GM18861 (cell line): ENCODE measurements around the gene IRX4.

Experiments used
- ATAC-seq: cut with Tn5 transposase; IDR thresholded peaks from one replicate; pipeline ENCODE4 v1.9.1; 2021; ENCODE audit not compliant: unreplicated experiment

The IRX4 gene

DNA sequence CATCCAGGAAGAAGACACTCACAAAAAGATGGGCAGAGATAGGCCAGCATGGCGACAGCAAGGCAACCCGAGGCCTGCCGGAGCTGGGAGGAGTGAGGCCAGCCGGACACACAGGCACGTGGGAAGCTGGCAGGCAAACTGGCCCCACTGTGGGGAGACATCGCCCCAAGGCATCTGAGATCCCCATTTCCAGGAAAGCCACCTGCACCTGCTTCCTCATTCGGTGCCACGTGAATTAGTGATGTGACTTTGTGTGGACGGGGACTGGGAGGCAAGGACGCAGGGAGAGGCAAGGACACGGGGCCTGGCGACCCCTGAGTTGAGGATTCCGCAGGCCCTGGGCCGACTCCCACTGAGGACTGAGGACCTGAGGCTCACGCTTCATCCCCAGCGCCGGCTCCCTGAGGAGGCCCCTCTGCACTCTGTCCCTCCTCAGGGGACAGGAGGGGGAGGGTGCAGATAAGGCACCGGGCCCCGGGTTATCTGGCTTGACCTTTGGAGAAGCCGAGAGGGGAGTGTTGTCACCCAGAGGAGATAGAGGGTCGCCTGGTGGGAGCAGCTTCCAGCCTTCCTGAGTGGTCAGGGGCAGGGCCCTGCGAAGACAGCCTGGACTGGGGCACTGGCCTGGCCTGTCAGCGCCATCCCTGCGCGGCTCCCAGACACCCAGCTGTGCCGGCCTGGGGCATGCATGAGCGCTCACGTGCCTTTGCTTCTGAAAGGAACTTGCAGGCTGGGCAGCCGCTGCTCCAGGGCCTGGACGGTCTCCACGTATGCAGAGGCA lies 41.8 kb downstream of the IRX4 start:
- ATAC-seq, result no peak

DNA sequence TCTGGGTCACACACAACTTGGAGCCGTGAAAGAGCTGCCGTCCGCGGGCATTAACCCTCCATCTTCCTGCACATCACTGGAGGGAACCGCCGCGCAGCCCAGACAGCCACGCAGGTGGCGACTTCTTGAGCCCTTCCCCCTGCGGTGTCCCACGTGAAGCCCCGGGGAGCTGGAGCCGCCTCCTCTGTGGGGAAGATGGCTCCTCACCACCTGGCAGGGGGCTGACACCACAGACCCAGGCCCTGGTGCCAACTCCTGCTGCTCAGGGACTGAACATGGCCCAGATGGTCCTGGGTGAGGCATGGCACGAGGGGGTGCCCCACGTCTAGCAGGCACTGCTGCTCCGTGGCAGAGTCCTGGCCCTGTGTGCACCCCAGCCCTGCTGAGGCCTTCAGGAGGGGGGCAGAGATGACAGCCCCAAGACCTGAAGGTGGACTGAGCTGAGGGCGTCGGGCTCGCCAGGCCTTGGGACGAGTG lies 42.6 kb downstream of the IRX4 start:
- no peak for ATAC-seq

DNA sequence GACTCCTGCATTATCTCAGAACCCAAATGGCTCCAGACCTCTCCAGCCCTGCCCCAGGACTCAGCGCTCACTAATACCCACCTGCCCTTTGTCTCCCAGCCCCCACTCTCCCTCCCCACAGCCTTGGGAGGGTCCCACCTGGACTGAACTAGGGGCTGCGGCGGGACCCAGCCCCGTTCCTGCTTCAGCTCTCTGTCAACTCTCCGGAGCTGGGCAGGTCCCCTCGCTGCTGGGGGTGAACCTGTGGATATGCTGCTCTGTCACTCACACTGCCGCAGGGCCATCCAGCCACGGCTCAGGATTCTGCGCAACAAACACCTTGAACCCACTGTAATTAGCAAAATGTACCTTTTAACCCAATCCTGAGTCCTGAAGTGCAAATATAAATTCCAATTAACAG lies 44.7 kb downstream of the IRX4 start:
- ATAC-seq, result no peak

DNA sequence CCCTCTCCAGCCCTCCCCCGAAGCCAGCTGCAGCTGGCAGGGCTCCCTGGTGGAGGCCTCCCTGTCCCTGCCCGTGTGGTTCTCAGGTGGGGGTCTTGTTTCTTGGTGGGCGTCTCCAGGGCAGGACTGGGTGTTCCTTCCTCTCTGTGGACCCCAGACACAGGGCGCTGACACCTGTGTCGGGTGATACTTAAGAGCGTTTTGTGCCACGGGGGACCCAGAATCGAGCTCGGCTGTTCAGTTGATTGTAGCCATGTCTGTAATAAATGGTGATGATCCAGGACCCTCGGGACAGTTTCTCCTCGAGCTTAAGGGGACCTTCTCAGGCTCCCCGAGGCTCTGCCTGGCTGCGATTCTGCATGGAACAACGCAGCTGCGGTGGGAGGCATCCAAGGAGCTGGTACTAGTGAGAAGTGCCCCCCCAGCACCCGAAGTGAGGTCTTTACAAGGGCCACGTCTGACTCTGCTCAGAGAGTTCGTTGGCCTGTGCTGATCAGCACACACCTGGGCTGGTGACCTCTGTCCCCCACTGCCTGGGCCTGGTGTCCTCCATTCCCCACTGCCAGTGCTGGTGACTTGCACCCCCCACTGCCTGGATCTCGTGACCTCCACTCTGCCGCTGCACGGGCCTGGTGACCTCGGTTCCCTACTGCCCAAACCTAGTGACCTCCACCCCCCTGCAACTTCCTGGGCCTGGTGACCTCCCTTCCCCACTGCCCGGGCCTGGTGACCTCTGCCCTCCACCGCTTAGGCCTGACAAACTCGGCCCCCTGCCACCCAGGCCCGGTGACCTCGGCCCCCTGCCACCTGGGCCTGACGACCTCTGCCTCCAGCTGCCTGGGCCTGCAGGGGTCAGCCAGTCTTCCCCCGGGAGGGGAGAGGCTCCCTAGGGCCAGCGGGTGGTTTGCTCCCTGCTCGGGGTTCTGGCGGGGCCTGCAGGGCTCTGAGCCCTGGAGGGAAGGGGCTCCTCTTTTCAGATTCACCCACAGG lies 45.5 kb downstream of the IRX4 start:
- ATAC-seq, result no peak

DNA sequence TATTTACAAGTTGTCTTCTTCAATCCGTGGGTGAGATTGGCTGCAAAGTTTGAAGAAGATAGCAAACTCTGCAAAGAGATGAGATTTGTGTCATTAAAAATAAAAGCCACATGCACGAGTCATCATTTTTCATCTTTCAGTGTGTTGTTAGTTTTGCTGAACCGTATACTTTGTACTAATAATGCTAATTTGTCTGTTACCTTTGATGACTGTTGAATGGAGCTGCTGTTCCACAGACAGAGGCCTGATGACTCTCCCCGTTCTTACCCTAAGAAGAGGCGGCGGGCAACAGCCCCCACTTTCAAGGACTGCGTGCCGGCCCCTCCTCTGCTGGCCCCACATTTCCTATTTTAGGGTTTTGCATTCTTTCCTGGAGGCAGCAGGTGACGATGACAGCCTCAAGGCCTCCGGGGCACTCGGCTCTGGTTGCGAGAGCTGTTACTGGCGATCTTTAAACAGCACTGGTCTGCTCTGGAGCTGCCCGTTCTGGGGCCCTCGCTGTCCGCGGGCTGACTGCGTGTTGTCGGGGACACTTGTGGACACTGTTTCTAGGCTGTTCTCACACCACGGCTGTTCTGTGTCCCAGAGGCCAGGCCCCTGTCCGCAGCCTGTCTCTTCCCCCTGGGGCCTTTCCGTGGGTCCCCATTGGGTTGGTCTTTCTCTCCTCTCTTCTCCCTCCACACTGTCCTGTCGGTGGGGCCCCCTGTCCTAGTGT lies 46.4 kb downstream of the IRX4 start:
- ATAC-seq, result no peak

DNA sequence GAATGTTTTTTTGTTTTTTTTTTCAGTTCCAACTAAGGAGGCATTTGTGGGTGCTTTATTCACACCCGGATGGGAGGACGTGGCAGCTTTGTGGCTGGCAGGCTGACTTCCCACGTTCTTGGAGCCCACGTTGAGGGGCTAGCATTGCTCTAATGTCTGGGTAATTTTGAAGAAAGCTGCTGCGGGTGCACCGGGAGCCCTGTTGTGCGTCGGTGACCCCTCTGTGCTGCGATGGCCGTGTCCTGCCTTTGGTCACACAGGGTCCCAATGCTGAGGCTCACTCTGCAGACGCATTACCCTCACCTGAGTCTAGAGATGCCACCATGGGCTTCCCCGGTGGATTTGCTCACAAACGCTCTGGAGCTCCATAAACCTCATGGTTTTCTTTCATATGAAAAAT lies 47.3 kb downstream of the IRX4 start:
- no peak for ATAC-seq

DNA sequence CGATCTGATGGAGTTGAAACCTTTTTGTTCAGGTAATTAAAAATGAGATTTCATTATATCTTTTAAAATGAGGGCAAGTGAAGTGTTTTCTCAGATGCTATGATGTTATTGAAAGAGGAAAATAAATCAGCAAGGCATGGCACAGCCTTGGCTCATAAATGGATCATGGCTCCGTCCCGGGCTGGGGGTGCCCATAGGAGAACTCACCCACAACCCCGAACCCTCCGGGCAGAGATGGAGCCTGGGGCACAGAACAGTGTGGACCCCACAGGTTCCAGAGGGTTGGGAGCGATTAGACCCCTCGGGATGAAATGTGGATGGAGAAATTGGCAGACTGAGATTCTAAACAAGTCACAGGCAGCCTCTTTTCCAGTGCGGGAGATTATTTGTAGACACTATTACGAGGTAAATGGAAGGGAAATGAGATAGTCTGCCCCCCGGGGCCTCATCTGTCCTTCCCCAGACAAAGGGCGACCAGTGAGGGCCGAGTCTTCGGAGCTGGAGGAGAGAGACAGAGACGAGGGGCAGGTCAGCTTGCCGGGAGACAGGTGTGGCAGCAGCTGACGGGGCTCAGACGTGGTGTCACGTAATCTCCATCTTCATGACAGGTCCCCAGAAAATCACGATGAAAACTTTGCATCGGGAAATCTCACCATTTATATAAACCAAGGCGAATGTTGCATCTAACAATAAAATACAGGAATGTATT lies 47.9 kb downstream of the IRX4 start:
- no peak for ATAC-seq

DNA sequence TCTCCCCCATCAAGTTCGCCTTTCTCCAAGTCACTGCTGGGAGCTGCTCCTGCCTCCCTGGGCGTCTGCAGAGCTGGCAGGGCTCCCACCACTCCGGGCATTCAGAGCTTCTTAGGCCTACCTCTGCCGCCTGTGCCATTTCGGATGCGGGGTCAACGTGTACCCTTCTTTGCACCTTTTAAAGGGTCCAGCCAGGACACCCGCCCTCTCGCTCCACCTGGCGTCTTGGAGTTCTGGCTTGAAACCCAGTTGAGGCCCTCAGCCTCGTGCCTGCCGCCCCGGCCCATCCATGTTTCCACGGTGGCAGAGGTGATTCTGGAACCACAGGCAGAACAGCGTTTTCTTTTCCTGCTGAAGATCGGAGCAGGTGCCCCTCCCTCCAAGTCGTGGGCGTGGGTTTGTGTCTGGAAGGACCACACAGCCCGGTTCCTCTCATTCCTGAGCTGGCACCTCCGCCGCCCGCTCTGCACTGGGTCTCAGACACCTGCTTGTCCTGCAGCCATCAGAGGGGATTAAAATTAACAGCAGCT lies 48.6 kb downstream of the IRX4 start:
- ATAC-seq, result no peak

DNA sequence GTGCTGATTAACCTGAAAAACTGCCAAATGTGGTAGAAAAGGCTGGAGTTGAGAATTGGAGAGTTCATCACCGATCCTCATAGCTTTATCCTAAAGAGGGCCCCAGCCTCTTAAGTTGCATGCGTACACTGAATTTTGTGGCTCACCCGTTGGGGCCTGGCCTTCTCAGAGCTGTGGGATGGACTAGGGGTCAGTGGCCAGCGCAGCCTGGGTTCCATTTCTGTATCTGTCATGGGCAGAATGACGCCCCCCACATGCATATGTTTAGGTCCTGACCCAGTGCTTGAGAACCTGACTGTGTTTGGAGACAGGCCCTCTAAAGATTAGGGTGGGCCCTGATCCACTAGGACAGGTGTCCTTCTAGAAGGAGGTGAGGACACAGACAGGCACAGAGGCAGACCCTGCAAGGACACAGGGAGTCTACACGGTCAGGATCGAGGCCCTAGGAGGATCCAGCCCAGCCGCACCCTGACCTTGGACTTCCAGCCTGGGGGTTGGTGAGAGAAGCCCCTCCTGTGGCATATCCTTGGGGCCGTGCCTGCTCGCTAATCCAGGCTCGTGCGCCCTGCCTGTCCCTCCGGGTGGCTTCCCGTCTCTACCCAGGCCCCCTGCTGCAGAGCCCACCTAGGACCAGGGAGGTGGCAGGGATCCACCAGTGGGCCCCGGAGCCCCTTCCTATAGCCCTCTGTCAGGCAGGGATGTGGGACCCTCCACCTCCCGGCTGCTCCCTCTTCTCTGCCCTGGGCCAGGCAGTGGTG lies 49.3 kb downstream of the IRX4 start:
- no peak for ATAC-seq

DNA sequence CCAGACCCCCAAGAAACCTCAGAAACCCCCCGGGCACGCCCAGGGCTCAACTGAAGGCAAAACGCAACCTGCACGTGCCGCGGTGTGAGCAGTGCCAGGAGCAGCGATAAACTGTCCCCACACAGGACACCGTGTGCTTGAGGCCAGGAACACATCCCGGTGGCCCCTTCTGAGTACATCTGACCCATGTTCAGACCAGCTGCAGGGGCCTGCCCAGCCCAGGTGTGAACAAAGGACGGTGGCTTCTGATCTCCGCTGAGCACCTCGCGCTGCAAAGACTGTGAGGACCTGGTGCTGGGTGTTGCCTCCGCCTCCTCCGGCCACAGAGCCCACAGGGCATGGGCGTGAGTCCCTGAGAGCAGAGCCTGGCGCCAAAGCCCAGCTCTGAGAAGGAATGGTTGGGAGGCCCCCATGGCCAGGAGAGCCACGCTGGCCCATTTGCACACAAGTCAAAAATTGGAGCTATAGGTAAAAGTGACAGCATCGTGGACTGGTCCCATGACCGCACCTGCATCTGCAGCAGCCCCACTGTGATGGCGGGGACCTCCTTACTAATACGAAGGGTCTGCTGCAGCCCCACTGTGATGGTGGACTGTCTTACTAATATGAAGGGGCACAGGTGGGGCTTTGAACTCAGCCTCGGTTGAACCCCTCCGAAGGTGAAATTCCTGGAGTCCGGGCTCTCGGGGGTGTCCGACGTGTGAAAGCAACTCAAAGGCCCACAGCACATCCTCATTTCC lies 50.0 kb downstream of the IRX4 start:
- ATAC-seq, result no peak

DNA sequence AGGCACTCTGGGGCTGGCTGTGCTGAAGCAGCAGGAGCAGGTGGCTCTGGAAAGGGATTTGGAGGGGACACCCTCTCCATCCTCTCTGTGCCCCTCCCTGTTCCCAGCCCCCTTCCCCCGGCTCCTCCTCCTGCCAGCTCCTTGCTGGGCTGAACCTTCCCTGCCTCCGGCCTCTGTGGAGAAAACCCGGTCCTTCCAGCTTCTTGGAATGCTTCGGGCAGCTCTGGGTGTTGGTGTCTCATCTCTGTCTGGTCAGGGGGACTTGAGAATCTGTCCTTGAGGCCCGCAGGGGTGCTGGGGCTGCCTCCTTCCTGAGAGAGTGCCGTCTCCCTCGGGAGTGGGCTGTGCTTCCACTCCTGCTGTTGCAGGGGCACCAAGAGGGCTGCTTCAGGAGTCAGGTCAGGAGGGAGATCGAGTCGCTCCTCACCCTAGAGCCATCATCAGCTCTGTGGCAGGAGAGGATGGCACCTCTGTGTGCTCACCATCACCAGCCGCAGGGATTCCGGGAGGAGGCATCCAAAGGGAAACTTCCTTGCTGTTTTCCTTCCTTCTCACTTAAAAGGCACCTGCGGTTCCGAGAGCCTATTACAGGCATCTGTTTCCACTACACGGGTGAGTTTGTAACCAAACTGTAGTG lies 50.9 kb downstream of the IRX4 start:
- no peak for ATAC-seq

DNA sequence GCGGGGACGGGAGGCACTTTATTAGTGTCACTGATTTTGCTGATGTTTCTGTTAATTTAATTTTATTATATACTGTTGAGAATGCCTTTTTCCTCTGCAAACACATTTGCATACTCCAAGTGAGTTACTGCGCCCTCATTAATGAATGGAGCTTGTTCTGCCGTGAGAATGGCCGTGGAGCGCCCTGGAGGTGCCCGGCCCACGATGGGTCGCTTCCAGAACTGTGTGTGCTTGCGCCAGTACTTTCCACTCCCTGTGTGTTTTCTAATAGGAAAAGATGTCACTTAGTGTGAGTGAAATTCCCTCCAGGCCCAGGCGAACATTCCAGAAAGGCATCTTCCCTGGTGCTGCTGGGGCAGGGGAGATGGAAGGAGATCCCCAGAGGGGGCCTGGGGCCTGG lies 51.5 kb downstream of the IRX4 start:
- ATAC-seq, result no peak

DNA sequence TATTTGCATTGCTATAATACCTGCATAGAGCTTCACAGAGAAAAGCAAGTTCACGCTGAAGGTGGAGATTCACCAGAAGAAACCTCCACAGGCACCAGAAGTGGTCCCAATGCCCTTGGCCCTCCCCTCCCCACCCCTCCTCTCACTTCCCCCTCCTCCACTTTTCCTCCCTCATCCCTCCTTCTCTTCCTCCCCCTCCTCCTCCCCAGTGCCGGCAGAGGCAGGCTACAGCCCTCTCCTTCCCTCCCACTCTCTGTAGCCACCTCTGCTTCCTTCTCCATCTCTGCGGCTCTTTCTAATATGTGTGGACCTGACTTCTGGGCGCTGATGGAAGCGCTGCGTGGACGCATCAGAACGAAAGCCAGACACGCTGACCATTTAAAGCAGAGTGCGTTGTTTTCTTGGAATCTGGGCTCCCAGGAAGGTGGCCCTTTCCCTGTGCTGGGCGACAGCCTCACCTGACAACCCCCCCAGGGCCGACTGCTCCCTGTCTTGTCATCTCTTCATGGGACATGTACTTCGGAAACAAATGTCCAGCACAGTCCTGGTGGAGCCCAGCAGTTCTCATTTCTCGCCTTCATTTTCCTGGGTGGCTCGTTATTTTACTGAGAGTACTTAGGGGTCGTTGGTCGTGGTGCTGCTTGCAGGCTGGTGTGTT lies 52.0 kb downstream of the IRX4 start:
- no peak for ATAC-seq

DNA sequence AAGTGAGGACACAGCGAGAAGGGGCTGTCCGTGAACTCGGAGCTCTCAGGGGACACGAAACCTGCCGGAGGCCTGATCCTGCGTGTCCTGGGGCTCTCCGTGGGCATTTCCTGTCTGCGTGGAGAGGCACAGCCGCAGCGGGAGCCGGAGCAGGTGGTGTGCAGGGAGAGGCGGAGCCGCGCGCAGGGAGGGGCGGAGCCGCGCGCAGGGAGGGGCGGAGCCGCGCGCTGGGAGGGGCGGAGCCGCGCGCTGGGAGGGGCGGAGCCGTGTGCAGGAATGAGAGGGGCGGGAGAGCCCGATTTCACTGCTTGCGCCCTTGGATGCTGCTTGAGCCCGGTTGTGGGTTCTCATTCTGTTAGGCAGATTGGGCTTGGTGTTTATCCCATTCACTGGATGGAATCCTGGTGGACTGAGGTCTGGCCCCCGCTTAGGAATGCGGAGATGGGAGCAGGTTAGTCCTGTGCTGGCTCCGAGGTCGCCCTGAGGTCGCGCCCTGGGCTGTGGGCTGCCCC lies 54.8 kb downstream of the IRX4 start:
- no peak for ATAC-seq
